ENCODE results near the gene RBBP7.

GRCh38 chrX:16852617-16853179, 17.5 kb downstream of the RBBP7 start:
- TF ChIP-seq POLR2A (IDR thresholded peaks at IDR 0.05; ENCODE audit: extremely low read depth, insufficient read length): no peak
- no peak for TF ChIP-seq CTCF (IDR thresholded peaks at IDR 0.05; ENCODE audit: low read depth, low read length)
- TF ChIP-seq MYC (IDR thresholded peaks at IDR 0.05; ENCODE audit: low read depth, low read length): no peak
- TF ChIP-seq, protein P1, sequence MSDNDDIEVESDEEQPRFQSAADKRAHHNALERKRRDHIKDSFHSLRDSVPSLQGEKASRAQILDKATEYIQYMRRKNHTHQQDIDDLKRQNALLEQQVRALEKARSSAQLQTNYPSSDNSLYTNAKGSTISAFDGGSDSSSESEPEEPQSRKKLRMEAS (IDR thresholded peaks at IDR 0.05; ENCODE audit: low read depth, low read length): no peak
